ENCODE measurements around the gene IQGAP1. TPM values are rescaled to one million over a fixed set of nuclear protein-coding genes. Genes with fewer than 3 reads are reported as not detected.

IQGAP1 gene
- total RNA-seq, 1 donor from 2014 or later = 233 TPM

GRCh38 chr15:90367576-90367975 lies 20.5 kb upstream of the IQGAP1 start:
- DNase-seq = no peak

GRCh38 chr15:90375071-90375470 lies 13.0 kb upstream of the IQGAP1 start:
- DNase-seq = no peak

- DNase-seq = peak; percentile 87
Measured at GRCh38 chr15:90376789-90377188, 11.3 kb upstream of the IQGAP1 start.

DNA sequence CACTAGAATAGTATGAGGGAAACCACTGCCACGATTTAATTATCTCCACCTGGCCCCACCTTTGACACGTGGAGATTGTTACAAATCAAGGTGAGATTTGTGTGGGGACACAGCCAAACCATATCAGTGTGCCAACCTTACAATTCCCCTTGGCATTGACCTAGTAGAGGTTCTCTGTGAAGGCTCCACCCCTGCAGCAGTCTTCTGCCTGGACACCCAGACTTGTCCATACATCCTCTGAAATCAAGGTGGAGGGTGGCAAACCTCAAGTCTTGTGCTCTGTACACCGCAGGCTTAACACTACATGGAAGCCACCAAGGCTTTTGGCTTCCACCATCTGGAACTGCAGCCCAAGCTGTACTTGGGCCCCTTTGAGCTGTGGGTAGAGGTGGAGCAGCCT lies 8.8 kb upstream of the IQGAP1 start:
- DNase-seq = no peak

DNA sequence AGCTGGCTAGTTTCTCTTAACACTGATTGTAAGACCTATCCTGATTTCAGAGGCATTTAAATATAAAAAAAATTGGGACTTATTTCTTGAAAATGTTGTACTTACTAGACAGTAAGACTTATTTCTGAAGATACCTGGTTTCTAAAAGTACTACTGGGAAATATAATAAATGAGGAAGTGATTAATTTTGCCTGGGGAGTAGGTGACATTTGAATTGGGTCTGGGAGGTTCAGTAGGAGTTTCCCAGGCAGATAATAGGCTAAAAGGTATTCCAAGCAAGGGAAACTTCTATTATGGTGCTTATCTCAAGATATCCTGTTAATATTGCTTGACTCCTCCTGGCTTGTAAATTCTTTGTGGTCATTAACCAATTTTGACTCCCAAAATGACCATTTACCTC lies 6.5 kb upstream of the IQGAP1 start:
- no peak for DNase-seq

DNA sequence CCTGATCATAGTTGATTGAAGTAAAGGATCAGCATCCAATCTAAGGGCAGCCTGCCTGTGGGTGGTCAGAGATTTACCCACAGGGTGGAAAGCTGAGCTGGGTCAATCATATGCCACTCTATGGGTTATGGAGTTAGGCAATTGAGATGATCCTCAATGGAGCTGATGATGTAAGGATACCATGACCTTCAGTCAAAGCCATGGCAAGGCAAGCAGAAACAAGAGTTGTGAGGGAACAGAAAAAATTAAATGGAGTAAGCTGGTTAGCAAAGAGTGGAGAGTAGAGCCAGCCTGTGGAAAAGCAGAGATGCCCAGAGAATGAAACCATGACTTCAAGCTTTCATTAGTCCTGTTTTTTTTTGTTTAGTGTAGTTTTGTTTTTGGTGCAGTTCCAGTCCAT lies 5.7 kb upstream of the IQGAP1 start:
- no peak for DNase-seq

DNA sequence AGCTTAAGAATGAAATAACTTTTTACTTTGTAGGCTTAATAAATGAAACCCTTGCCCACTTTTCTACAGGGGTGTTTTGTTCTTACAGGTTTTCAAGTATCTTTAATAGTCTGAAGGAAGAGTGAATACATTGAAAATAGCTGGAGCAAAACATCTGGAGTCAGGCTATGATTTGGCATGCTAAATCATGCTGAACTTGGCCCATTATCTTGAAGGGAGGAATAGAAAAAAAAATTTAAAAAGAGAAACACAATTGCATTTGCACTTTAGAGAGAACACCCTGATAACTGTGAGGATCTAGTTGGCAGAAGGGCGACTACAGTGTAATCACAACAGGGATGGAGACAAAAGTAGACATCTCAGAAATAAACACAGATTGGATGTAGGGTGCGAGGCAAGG lies 1.8 kb upstream of the IQGAP1 start:
- no peak for DNase-seq

- peak; percentile 61 for DNase-seq
Measured at GRCh38 chr15:90388462-90389380, 679 bp downstream of the IQGAP1 start.

- no peak for DNase-seq
Measured at GRCh38 chr15:90389513-90389912, 1.5 kb downstream of the IQGAP1 start.

GRCh38 chr15:90393040-90393439 lies 5.0 kb downstream of the IQGAP1 start:
- no peak for DNase-seq

- DNase-seq = no peak
Measured at GRCh38 chr15:90394074-90394473, 6.0 kb downstream of the IQGAP1 start.

- no peak for DNase-seq
Measured at GRCh38 chr15:90394748-90395442, 6.9 kb downstream of the IQGAP1 start.

- no peak for DNase-seq
Measured at GRCh38 chr15:90396321-90396720, 8.3 kb downstream of the IQGAP1 start.

GRCh38 chr15:90400005-90400758 lies 12.1 kb downstream of the IQGAP1 start:
- no peak for DNase-seq

GRCh38 chr15:90400759-90401314 lies 12.8 kb downstream of the IQGAP1 start:
- peak; percentile 98 for DNase-seq

GRCh38 chr15:90401495-90401894 lies 13.5 kb downstream of the IQGAP1 start:
- no peak for DNase-seq

- DNase-seq = peak; percentile 87
Measured at GRCh38 chr15:90402223-90402622, 14.2 kb downstream of the IQGAP1 start.

GRCh38 chr15:90402767-90403166 lies 14.7 kb downstream of the IQGAP1 start:
- DNase-seq = no peak

DNA sequence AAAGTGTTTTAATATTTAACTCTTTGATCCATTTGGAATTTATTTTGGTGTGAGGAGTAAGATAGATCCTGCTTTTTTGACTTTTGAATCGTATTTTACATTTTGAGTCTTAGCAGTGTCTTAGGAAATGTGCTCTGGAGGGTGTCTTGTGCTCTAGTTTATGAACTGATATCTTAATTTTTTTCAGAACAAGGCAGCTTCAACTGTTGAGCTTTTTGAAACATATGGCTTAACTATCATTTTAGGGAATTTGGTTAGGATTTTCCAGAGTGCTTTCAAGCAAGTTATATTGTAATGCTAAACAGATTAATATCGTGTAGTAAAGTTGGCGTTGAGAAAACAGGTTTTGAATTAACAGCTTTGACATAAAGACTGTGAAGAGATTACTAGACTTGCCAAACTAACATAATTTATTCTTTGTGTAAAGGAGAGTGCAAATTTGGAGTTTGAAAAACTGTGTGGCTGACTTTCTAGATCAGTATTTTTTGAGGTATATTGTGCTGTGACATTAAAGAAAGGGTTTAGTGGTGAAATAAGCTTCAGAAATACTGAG lies 17.1 kb downstream of the IQGAP1 start:
- no peak for DNase-seq

- DNase-seq = no peak
Measured at GRCh38 chr15:90407336-90407735, 19.3 kb downstream of the IQGAP1 start.

GRCh38 chr15:90407871-90408317 lies 19.9 kb downstream of the IQGAP1 start:
- peak; percentile 74 for DNase-seq

DNA sequence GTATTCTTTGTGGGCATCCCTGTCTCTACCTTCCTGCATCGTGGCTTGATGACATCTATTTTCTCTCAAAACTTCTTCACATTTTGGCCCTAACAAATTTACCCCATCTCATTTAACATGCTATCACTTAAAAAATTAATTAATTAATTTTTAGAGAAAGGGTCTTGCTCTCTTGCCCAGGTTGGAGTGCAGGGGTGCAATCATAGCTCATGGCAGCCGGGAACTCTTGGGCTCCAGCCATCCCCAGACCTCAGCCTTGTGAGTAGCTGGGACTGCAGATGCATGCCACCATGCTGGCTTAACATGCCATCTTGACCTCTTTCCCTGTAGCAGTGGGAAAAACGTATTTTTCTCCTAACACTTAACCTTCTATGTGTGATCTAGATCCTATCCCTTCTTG lies 20.6 kb downstream of the IQGAP1 start:
- DNase-seq = no peak
